CD4-positive, alpha-beta T cell (primary cell): ENCODE data around the gene NACA2. TPM values are rescaled to one million over a fixed set of nuclear protein-coding genes. Genes with fewer than 3 reads are reported as not detected.

Source experiments
- ATAC-seq: fragments of 200-7000 bp; cut with Tn5 transposase; one replicate; pipeline ENCODE4 v1.10.0; 2022; ENCODE audit warnings: mild to moderate bottlenecking; ENCODE audit not compliant: poor library complexity
- CTCF ChIA-PET: fragments of 350-600 bp; sonication (Branson Sonifier 250); formaldehyde crosslinking; loops from one replicate; lab custom pipeline; 2021; ENCODE audit warnings: antibody characterized with exemption, inconsistent platforms; lab: Charles Lee
- POLR2A ChIA-PET: fragments of 350-600 bp; sonication (Branson Sonifier 250); formaldehyde crosslinking; loops from one replicate; lab custom pipeline; 2021; ENCODE audit warnings: antibody characterized with exemption, inconsistent platforms; lab: Charles Lee
- DNase-seq, 14 experiments: peaks; one replicate each; pipeline ENCODE4 v3.0.0-alpha.2; 2013 to 2020; ENCODE audit warnings: mixed read lengths in 2 of 14
- H3K27ac ChIP-seq, 2 donors: one replicate each; pipeline versions ENCODE4 v1.5.1 to v1.7.0; 2013; ENCODE audit warnings: low read length in 2 of 2, low read depth in 1 of 2, mild to moderate bottlenecking in 1 of 2
- H3K27me3 ChIP-seq, 2 experiments: 1 replicate in 1 of 2; 2 replicates in 1 of 2; pipeline versions ENCODE4 v1.6.1 to v1.7.0; 2013; ENCODE audit warnings: low read length in 2 of 2, control low read depth in 1 of 2, mild to moderate bottlenecking in 1 of 2, moderate library complexity in 1 of 2; ENCODE audit not compliant: insufficient read depth in 2 of 2, control insufficient read depth in 1 of 2
- H3K36me3 ChIP-seq: one replicate; pipeline ENCODE4 v1.6.1; 2013; ENCODE audit warnings: low read length, control low read depth; ENCODE audit not compliant: insufficient read depth
- H3K4me1 ChIP-seq: one replicate; pipeline ENCODE4 v1.6.1; 2013; ENCODE audit warnings: low read length, control low read depth; ENCODE audit not compliant: insufficient read depth
- H3K4me3 ChIP-seq: one replicate; pipeline ENCODE4 v1.5.1; 2013; ENCODE audit warnings: mild to moderate bottlenecking, low read length, moderate library complexity
- H3K9me3 ChIP-seq, 2 experiments: 1 replicate in 1 of 2; 2 replicates in 1 of 2; pipeline versions ENCODE4 v1.6.1 to v1.7.0; 2013; ENCODE audit warnings: low read length in 2 of 2, mild to moderate bottlenecking in 2 of 2, control low read depth in 1 of 2, moderate library complexity in 1 of 2; ENCODE audit not compliant: control insufficient read depth in 1 of 2, insufficient read depth in 1 of 2
- H3K27ac Mint-ChIP-seq: one replicate; pipeline ENCODE4 v1.8.0; 2020; ENCODE audit warnings: mixed read lengths
- H3K27me3 Mint-ChIP-seq: one replicate; pipeline ENCODE4 v1.8.0; 2021; ENCODE audit warnings: mixed read lengths
- H3K36me3 Mint-ChIP-seq: one replicate; pipeline ENCODE4 v1.8.0; 2021; ENCODE audit warnings: low read depth, mixed read lengths
- H3K4me1 Mint-ChIP-seq: one replicate; pipeline ENCODE4 v1.8.0; 2021; ENCODE audit warnings: low read depth, mixed read lengths
- H3K4me3 Mint-ChIP-seq: one replicate; pipeline ENCODE4 v1.8.0; 2020; ENCODE audit warnings: mild to moderate bottlenecking, mixed read lengths
- H3K9me3 Mint-ChIP-seq: one replicate; pipeline ENCODE4 v1.8.0; 2020; ENCODE audit warnings: mixed read lengths
- CTCF ChIP-seq: fragments of 200-600 bp; IDR thresholded peaks from one replicate; pipeline ENCODE4 v1.8.0; 2022; ENCODE audit warnings: antibody characterized with exemption, mild to moderate bottlenecking
- intact Hi-C, 2 experiments: fragments of 100-400 bp; cut with DNase I in 1 of 2; cut with micrococcal nuclease in 1 of 2; formaldehyde crosslinking; loops; one replicate each; pipeline versions ENCODE4 v1.15.1 to v1.9.0; 2023 to 2025; cut with DNase I, micrococcal nuclease
- total RNA-seq, 174 experiments: library from RNA in 2 of 174; stranded (reverse) in 2 of 174; gene quantifications; one replicate each; pipeline ENCODE4 v1.2.3 and lab custom pipeline; 2021 to 2026

NACA2 gene
- total RNA-seq, 2 experiments from 2014 or later = not detected

GRCh38 chr17:61545335-61545938 lies 45.6 kb downstream of the NACA2 start:
- Mint-ChIP-seq H3K27me3 (peaks cover 42% of the 10 kb centered on the region), H3K4me3 (no peak overlapping the region), H3K4me1 (no peaks in the 10 kb centered on the region), H3K9me3 (no peaks in the 10 kb centered on the region), H3K36me3 (no peaks in the 10 kb centered on the region), H3K27ac (no peak overlapping the region)
- Histone ChIP-seq H3K36me3 (no peaks in the 10 kb centered on the region), H3K4me1 (no peaks in the 10 kb centered on the region), H3K4me3 (no peak overlapping the region), H3K27me3 (peaks cover 0 to 29% of the 10 kb centered on the region in 2 experiments), H3K9me3 (peaks cover 0 to 4% of the 10 kb centered on the region in 2 experiments), H3K27ac (no peak overlapping the region)
- ChIA-PET CTCF (no interaction called here), POLR2A (interaction anchor here (1.0 kb wide), 1 partner anchor 190 kb away, joined by 3 read pairs; no protein-coding TSS in a partner anchor)
- ATAC-seq (no peak), DNase-seq (no peak)
- intact Hi-C loops = no loop called here
- no peak for TF ChIP-seq CTCF

- Histone ChIP-seq H3K27me3 (peaks cover 0 to 14% of the 10 kb centered on the region in 2 experiments), H3K4me1 (no peaks in the 10 kb centered on the region), H3K9me3 (peaks cover 0 to 4% of the 10 kb centered on the region in 2 experiments), H3K4me3 (no peak overlapping the region), H3K36me3 (no peaks in the 10 kb centered on the region), H3K27ac (no peak overlapping the region)
- ATAC-seq (no peak), DNase-seq (no peak)
- H3K27me3 Mint-ChIP-seq = peaks cover 30% of the 10 kb centered on the region
- intact Hi-C loops = no loop called here
- H3K9me3 Mint-ChIP-seq = no peaks in the 10 kb centered on the region
- H3K4me3 Mint-ChIP-seq = no peak overlapping the region
- TF ChIP-seq CTCF = no peak
- POLR2A ChIA-PET = no interaction called here
- no peaks in the 10 kb centered on the region for H3K4me1 Mint-ChIP-seq
- H3K36me3 Mint-ChIP-seq = no peaks in the 10 kb centered on the region
- CTCF ChIA-PET = no interaction called here
- H3K27ac Mint-ChIP-seq = no peak overlapping the region
Measured at GRCh38 chr17:61543786-61544415, 47.1 kb downstream of the NACA2 start.

GRCh38 chr17:61542027-61542426 lies 49.0 kb downstream of the NACA2 start:
- H3K36me3 Mint-ChIP-seq = no peaks in the 10 kb centered on the region
- H3K36me3 ChIP-seq = no peaks in the 10 kb centered on the region
- no peaks in the 10 kb centered on the region for H3K4me1 Mint-ChIP-seq
- ChIA-PET POLR2A (no interaction called here), CTCF (no interaction called here)
- no peaks in the 10 kb centered on the region for H3K4me1 ChIP-seq
- peaks cover 23% of the 10 kb centered on the region for H3K27me3 Mint-ChIP-seq
- peaks cover 0 to 4% of the 10 kb centered on the region in 2 experiments for H3K9me3 ChIP-seq
- H3K27ac ChIP-seq = no peak overlapping the region
- intact Hi-C loops = no loop called here
- H3K27me3 ChIP-seq = peaks cover 0 to 3% of the 10 kb centered on the region in 2 experiments
- no peak for TF ChIP-seq CTCF
- H3K9me3 Mint-ChIP-seq = no peaks in the 10 kb centered on the region
- H3K4me3 Mint-ChIP-seq = no peak overlapping the region
- no peak for ATAC-seq
- no peak overlapping the region for H3K4me3 ChIP-seq
- DNase-seq = no peak
- H3K27ac Mint-ChIP-seq = no peak overlapping the region
